Measurements from ENCODE around the gene CUL9. TPM values are rescaled to one million over a fixed set of nuclear protein-coding genes. Genes with fewer than 3 reads are reported as not detected.

Gene CUL9
- total and polyA plus RNA-seq, 8 donors, result 11.3 to 99.3 (median 15.1) TPM

DNA sequence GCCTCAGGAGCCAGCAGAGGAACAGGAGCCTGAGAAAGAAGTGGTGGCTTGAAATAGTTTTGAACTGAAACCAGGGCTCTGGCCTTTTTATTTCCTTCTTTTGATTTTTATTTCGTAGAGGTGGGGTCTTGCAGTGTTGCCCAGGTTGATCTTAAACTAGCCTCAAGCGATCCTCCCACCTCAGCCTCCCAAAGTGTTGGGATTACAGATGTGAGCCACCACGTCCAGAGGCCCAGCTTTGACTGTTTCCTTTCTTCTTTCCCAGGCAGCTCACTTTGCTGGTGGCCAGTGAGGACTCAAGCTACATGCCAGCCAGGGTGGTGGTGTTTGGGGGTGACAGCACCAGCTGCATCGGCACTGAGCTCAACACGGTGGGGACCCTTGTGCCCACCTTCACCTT, 20.5 kb downstream of the CUL9 start:
- Histone ChIP-seq H3K4me1 (no peaks in the 10 kb centered on the region), H3K36me3 (peaks cover 0 to 5% (median 0%) of the 10 kb centered on the region in 3 donors), H3K27me3 (no peaks in the 10 kb centered on the region), H3K27ac (no peak overlapping the region), H3K9me3 (no peaks in the 10 kb centered on the region), H3K4me3 (no peak overlapping the region)
- no peak for DNase-seq
- WGBS, 2 donors, result 80 to 85% methylated on average over 5 of the region's 5 CpGs
- intact Hi-C loops (cut with DNase I), result no loop called here
- no peak for ATAC-seq
- TF ChIP-seq, protein P1, sequence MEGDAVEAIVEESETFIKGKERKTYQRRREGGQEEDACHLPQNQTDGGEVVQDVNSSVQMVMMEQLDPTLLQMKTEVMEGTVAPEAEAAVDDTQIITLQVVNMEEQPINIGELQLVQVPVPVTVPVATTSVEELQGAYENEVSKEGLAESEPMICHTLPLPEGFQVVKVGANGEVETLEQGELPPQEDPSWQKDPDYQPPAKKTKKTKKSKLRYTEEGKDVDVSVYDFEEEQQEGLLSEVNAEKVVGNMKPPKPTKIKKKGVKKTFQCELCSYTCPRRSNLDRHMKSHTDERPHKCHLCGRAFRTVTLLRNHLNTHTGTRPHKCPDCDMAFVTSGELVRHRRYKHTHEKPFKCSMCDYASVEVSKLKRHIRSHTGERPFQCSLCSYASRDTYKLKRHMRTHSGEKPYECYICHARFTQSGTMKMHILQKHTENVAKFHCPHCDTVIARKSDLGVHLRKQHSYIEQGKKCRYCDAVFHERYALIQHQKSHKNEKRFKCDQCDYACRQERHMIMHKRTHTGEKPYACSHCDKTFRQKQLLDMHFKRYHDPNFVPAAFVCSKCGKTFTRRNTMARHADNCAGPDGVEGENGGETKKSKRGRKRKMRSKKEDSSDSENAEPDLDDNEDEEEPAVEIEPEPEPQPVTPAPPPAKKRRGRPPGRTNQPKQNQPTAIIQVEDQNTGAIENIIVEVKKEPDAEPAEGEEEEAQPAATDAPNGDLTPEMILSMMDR (IDR thresholded peaks at IDR 0.05), result no peak
- no peak for FAIRE-seq

DNA sequence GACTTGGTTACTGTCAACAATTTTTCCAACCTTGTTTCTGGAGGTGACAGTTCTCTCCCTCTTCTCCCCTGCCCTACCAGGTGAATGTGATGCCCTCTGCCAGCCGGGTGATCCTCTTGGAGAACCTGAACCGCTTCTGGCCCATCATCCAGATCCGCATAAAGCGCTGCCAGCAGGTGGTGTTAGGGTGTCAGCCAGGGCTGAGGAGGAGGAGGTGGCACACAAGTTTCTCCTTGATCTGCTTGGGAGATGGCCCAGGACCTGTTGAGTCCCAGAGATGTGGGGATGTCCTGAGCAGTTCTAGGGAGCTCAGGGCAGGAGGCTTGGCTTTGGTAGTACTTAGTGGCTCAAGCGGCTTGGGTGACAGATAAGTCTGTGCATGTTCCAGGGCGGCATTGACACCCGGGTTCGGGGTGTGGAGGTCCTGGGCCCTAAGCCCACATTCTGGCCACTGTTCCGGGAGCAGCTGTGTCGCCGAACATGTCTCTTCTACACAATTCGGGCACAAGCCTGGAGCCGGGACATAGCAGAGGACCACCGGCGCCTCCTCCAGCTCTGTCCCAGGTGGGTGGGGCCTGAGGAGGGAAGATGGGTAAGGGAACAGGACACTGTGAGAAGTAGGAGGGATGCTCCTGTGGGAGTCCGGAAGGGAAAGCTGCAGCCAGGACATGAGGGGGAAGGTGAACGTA, 21.2 kb downstream of the CUL9 start:
- ATAC-seq (no peak), FAIRE-seq (no peak), DNase-seq (no peak)
- H3K9me3 ChIP-seq, result no peaks in the 10 kb centered on the region
- H3K27ac ChIP-seq, result no peak overlapping the region
- TF ChIP-seq, protein P1 (IDR thresholded peaks at IDR 0.05), result no peak
- H3K4me1 ChIP-seq, result no peaks in the 10 kb centered on the region
- H3K36me3 ChIP-seq, result peaks cover 0 to 5% (median 0%) of the 10 kb centered on the region in 3 donors
- WGBS, 2 donors, result 88 to 93% methylated on average over 17 of the region's 17 CpGs
- H3K27me3 ChIP-seq, result no peaks in the 10 kb centered on the region
- no peak overlapping the region for H3K4me3 ChIP-seq
- intact Hi-C loops (cut with DNase I), result no loop called here

DNA sequence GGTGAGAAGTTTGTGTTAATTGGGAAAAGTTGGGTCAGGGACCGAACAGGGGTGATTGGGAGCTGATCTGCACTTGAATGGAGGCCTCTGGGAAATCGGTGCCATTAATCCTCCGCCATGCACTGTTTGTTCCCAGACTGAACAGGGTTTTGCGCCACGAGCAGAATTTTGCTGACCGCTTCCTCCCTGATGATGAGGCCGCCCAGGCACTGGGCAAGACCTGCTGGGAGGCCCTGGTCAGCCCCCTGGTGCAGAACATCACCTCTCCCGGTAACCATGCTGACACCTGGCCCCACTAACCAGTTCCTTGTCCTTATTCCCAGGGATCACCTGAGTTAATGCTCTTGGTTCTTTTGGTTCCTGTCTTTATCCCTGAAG, 21.7 kb downstream of the CUL9 start:
- Histone ChIP-seq H3K27ac (no peak overlapping the region), H3K9me3 (no peaks in the 10 kb centered on the region), H3K36me3 (no peaks in the 10 kb centered on the region), H3K4me3 (no peak overlapping the region), H3K4me1 (no peaks in the 10 kb centered on the region), H3K27me3 (no peaks in the 10 kb centered on the region)
- DNase-seq (no peak), ATAC-seq (no peak), FAIRE-seq (no peak)
- TF ChIP-seq, protein P1 (IDR thresholded peaks at IDR 0.05), result no peak
- intact Hi-C loops (cut with DNase I), result no loop called here
- WGBS, 2 donors, result 91 to 92% methylated on average over 8 of the region's 8 CpGs

DNA sequence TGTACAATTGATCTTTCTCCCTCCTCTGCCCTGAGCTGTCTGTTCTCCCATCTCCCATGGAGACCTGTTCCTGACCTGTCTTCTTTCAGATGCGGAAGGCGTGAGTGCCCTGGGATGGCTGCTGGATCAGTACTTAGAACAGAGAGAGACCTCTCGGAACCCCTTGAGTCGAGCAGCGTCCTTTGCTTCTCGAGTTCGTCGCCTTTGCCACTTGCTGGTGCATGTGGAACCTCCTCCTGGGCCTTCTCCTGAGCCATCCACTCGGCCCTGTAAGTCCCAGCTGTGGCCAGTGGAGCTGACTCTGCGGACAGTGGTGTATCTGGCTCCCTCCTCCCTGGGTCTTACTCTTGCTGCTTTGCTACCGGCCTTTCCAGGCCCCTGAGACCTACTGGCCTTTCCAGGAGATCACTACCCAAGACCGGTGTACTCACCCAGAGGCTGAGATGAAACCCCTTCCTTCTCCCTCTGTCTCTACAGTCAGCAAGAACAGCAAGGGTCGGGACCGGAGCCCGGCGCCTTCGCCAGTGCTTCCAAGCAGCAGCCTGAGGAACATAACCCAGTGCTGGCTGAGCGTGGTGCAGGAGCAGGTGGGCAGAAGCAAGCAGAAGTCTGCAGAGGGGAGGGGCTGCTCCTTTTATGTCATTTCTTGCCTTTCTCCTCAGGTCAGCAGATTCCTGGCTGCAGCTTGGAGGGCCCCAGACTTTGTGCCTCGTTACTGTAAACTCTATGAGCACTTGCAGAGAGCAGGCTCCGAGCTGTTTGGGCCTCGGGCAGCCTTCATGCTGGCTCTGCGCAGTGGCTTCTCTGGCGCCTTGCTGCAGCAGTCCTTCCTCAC, 22.5 kb downstream of the CUL9 start:
- intact Hi-C loops (cut with DNase I), result no loop called here
- H3K4me3 ChIP-seq, result no peak overlapping the region
- no peaks in the 10 kb centered on the region for H3K36me3 ChIP-seq
- DNase-seq (no peak), ATAC-seq (no peak), FAIRE-seq (no peak)
- no peak overlapping the region for H3K27ac ChIP-seq
- H3K9me3 ChIP-seq, result no peaks in the 10 kb centered on the region
- 92 to 96% methylated on average over 23 of the region's 23 CpGs for WGBS, 2 donors
- TF ChIP-seq, protein P1 (IDR thresholded peaks at IDR 0.05), result no peak
- H3K27me3 ChIP-seq, result no peaks in the 10 kb centered on the region
- H3K4me1 ChIP-seq, result no peaks in the 10 kb centered on the region

DNA sequence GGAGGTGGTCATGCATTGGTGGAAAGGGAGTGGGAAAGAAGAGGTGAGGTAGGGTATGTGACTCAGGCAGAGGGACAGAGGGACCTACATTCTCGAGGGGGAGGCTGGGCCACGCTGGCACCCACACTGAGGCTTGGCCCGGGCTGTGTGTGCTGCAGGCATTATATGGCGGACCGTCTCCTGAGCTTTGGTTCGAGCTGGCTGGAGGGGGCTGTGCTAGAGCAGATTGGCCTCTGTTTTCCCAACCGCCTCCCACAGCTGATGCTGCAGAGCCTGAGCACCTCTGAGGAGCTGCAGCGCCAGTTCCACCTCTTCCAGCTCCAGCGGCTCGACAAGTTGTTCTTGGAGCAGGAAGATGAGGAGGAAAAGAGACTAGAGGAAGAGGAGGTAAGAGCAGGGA, 23.9 kb downstream of the CUL9 start:
- 95 to 97% methylated on average over 10 of the region's 10 CpGs for WGBS, 2 donors
- no peak overlapping the region for H3K4me3 ChIP-seq
- no peak for FAIRE-seq
- intact Hi-C loops (cut with DNase I), result no loop called here
- no peak for ATAC-seq
- H3K9me3 ChIP-seq, result no peaks in the 10 kb centered on the region
- no peak overlapping the region for H3K27ac ChIP-seq
- H3K36me3 ChIP-seq, result no peaks in the 10 kb centered on the region
- TF ChIP-seq, protein P1 (IDR thresholded peaks at IDR 0.05), result no peak
- no peaks in the 10 kb centered on the region for H3K4me1 ChIP-seq
- no peaks in the 10 kb centered on the region for H3K27me3 ChIP-seq
- no peak for DNase-seq
